GM21786 (cell line): Measurements from ENCODE around the gene TAS2R46.
A peak's percentile ranks its signal among the peaks of the same experiment; 100 is the strongest.
"Not testable (repeated sequence)": the region's sequence is repeated elsewhere in the genome, so short reads cannot be mapped to it uniquely, and the experiment has no call there.

Experiments
- ATAC-seq: cut with Tn5 transposase; IDR thresholded peaks from one replicate; pipeline ENCODE4 v1.9.1; 2021; ENCODE audit not compliant: unreplicated experiment

The TAS2R46 gene, protein sequence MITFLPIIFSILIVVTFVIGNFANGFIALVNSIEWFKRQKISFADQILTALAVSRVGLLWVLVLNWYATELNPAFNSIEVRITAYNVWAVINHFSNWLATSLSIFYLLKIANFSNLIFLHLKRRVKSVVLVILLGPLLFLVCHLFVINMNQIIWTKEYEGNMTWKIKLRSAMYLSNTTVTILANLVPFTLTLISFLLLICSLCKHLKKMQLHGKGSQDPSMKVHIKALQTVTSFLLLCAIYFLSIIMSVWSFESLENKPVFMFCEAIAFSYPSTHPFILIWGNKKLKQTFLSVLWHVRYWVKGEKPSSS

DNA sequence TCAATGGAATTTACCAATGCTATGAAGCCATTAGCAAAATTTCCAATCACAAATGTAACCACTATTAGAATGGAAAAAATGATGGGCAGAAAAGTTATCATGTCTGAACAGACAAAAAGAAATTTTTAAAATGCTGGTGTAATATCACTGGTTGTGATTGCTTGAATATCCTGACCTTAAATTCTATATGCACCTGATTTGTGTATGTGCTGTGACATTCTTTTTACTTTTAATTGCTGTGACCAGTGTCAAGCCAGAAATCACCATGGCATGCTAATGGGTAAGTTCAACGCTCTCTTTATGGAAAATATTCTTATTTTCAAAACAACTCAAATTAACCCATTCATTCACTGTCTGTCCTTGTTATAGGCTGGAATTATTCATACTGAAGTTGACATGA is at the start of gene TAS2R46:
Gene TAS2R46 (minus strand): TSS at position 101 of the 400 bp plus-strand sequence. CDS start 0 bp downstream, at position 101.
- ATAC-seq: not testable (repeated sequence)

DNA sequence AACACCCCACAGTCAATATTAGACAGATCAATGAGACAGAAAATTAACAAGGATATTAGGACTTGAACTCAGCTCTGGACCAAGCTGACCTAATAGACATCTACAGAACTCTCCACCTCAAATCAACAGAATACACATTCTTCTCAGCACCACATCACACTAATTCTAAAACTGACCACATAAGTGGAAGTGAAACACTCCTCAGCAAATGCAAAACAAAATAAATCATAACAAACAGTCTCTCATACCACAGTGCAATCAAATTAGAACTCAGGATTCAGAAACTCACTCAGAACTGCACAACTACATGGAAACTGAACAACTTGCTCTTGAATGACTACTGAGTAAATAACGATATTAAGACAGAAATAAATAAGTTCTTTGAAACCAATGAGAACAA is 49.1 kb upstream of the TAS2R46 start:
- not testable (repeated sequence) for ATAC-seq

DNA sequence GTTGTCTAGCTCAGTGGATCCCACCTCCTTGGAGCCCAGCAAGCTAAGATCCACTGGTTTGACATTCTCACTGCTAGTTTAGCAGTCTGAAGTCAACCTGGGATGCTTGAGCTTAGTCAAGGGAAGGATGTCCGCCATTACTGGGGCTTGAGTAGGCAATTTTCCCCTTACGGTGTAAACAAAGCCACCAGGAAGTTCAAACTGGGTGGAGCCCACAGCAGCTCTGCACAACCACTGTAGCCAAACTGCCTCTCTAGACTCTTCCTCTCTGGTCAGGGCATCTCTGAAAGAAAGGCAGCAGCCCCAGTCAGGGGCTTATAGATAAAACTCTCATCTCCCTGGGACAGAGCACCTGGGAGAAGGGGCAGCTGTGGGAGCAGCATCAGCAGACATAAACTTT is 46.8 kb upstream of the TAS2R46 start:
- no peak for ATAC-seq

DNA sequence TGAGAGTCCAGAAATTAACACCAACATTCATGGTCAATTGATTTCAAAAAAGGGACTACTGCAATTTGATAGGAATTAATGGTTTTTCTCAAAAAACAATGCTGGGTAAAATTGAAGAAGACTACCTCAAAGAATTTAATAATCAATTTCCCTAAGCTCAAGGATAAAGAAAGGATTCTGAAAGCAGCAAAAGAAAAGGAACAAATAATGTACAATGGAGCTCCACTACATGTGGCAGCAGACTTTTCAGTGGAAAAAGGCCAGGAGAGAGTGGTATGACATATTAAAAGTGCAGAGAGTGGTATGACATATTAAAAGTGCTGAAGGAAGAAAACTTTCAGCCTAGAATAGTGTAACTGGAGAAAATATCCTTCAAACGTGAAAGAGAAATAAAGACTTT is 45.6 kb upstream of the TAS2R46 start:
- no peak for ATAC-seq

DNA sequence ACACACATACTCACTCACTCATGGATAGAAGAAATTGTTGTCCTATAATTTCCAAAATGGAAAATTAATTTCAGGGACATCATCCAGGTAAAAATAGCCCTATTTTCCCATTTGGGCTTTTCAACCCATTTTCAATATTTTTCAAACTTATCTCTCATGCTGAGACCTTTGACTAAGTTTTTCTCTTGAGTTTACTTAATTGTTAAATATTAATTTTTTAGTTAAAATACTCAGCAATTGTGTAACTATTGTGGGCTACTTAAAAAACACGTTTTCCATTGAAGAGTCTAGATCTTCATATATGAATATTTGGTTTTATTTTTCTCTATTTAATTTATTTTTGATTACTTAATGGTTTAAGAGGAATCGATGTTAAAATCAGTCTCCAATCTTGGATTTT is 44.2 kb upstream of the TAS2R46 start:
- no peak for ATAC-seq

DNA sequence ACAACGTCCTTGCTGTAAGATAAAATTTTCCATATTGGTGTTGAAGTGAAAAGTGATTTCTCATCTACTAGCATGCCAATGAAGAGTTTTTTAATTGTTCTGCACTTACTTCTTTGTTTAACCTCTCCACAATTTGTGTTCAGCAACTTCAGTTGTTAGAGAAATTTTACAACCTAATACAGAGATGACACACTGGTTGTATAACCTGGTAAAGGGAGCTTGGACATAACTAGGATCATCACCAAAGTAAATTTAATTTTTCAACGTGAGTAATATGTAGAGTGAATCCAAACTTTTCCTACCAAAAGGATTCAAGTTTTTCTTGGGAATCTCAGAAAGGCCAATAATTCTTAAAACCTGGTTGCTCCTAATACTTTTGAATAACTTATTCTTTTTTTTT is 43.5 kb upstream of the TAS2R46 start:
- ATAC-seq: no peak

DNA sequence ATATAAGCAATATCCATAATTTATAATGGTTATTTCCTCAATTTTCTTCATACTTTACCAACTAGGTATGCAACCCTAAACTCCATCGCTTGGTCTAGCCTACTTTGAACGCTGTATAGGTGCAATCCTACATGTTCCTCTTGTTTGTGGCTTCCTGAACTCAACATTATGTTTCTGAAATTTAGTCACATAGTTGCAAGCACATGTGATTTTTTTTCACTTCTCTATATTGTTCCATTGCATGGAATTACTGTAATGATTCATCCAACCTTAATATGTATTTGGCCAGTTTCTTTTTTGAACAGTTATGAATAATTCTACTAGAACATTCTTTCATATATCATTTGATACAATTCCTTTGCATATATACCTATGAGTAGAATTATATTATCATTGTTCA is 32.8 kb upstream of the TAS2R46 start:
- peak; percentile 52 for ATAC-seq

DNA sequence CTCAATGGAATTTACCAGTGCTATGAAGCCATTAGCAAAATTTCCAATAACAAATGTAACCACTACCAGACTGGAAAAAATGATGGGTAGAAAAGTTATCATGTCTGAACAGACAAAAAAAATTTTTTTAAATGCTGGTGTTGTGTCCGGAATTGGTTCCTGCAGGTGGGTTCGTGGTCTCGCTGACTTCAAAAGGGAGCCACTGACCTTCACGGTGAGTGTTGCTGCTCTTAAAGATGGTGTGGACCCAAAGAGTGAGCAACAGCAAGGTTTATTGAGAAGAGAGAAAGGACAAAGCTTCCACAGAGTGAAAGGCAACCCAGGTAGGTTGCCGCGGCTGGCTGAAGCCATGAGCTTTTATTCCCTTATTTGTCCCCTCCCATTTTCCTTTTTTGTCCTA is 30.0 kb upstream of the TAS2R46 start, which contains the start of gene TAS2R43:
Gene TAS2R43 (minus strand): TSS at position 186 of the 400 bp plus-strand sequence. CDS start 84 bp downstream, at position 102.
- ATAC-seq: no peak

DNA sequence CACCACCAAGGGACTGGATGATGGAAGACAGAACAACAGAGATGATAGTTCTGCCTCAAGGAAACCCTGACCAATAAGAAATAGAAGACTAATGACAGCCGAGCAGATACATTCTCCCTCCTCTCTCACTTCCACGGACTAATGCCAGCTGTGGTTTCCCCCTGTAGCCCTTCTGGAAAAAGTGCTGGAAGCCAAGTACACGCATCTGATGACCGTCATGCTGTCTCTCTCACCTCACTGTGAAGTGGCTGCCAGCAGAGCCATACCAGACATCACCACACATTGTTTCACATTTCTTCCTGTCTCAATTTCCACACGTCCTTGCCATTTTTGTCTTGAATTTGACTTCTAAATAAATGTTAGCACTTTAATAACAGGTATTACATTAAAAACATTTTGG is 27.2 kb upstream of the TAS2R46 start:
- no peak for ATAC-seq

DNA sequence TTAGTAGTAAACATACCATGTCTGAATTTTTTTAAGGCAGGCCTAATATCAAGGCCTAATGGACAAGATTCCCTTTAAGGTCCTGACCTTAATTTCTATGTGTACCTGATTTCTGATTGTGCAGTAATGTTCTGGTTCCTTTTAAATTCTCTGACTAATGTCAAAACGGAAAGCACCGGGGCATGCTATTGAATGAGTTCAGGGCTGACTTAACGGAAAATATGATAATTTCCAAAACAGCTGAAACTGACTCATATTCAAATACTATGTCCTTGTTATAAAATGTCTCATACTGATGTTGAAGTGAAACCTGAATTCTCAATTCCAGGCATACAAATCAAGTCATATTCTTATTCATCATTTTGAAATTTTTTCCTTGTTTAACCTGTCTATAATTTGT is 23.3 kb upstream of the TAS2R46 start:
- ATAC-seq: peak; percentile 73

DNA sequence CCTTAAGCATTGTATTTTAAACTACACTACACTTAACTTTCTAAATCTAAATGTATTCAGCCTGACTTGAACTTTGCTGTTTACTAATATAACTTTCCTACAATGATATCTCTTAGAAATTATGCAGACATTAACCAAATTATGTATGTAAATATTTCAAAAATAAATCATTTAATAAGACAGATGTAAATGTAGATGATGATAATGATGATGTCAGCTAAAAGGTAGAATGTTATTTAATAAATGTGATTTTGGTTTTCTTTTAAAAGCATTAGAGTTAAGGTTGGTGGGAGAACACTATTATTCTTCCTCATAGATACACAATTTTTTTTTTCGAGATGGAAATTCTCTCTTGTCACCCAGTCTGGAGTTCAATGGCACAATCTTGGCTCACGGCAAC is 19.9 kb upstream of the TAS2R46 start:
- no peak for ATAC-seq

DNA sequence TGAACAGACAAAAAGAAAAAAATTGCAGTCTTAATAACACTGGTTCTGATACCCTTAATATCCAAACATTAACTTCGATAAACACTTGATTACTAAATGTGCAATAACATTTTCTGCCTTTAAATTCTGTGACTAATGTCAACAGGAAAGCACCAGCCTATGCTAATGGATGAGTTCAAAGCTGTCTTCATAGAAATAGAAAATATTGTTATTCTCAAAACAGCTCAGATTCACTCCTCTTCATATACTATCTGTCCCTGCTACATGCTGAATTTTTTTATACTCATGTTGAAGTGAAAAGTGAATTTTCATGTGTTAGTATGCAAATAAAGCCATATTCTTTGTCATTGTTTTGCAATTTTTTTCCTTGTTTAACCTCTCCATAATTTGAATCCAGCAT is 16.2 kb upstream of the TAS2R46 start:
- no peak for ATAC-seq

DNA sequence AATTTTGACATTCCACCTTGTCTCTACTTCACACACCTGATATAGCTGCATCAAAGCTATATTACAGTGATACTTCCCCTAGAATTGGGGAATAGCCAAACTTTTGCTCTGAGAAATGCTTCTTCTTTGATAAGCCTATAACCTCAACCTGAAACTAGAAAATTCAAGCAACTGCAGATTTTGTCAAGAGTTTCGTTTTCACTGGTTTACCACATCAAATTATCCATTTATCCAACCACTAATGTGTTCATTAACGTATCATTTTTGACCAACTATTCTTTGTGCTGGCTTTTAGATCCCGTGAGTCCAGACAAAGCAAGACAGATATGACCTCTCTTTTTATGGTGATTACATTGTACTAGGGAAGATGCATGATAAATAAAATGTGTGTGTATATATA is 13.5 kb upstream of the TAS2R46 start:
- ATAC-seq: no peak

DNA sequence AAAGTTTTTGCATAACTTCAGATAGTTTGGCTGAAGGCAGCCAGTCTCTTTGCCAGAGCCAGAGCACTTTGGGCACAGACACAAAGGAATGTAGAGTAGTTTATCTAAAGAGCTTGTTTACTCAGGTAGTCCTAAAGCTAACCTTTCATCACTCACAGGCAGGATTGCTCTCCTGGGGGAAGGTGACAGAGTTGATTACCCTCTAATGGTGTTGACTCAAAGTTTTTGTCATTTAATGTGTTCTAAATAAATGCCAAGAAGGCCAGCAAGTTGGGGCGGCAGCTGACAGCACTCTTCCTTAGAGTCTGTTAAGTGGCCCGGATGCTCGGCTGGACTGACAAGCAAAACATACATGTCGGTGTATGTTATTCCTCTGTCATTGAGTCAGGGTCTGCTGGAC is 9.3 kb upstream of the TAS2R46 start:
- no peak for ATAC-seq

DNA sequence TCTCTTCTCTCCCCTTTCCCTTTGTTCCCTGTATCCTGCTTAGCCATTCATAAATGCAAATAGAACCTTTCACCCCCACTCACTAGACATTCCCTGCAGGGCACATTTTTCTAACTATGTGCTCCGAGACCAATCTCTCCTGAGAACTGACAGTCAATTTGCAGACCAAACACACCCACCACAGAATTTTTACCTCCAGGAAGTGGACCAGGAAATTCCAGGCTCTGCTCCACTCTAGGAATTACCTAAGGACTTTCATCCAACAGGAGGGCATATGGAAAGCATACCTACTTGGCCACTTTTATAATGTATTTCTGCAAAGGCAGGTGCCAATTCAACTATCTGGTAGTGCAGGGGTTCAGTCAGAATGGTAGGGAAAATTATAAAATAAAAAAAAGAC is 8.9 kb upstream of the TAS2R46 start:
- ATAC-seq: no peak

DNA sequence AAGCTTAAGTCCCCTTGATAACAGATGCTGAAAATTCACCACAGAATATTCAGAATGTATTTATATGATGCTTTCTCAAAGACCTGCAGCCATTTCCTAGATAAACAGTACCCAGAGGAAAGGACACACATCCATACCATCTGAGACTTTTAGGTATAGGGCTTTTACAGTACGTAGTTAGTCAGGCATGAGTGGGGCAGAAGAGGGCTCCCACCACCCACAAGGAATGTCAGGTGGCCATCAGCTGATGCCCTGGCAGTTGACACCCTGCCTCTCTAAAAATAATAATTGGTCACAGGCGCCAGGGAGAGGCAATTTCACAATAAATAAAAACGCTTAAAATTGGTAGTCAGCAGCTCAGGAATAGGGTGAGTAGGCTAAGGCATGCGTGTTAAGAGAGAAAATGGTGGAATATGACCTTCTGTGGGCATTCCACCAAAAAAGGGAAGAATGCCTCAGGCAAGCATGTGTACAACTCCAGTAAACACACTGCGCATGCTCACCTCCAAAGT is 7.8 kb upstream of the TAS2R46 start:
- no peak for ATAC-seq

DNA sequence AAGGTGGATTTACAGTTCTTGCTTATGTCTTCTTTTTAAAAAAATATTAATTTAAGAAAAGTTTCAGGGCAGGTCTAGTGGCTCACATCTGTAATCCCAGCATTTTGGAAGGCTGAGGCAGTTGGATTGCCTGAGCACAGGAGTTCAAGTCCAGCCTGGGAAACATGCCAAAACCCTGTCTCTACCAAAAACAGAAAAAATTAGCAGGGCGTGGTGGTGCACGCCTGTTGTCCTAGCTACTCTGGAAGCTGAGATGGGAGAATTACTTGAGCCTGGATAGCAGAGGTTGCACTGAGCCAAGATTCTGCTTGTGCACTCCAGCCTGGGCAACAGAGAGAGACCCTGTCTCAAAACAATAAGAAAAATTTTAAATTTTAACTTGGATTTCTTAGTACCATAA is 5.4 kb upstream of the TAS2R46 start:
- ATAC-seq: no peak

DNA sequence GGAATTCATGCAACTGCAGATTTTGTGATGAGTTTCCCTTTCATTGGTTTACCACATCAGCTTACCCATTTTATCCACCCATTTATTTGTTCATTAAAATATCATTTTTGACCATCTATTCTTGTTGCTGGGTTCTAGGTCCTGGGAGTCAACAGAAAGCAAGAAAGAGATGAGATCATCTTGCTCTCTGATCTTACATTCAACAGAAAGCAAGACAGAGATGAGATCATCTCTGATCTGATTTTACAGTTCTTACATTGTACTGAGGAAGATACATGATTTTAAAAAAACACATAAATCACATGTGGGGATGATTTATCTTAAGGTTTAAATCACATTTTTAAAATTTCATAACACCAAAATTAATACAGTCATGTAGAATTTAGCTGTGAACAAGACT is 2.3 kb downstream of the TAS2R46 start:
- no peak for ATAC-seq

DNA sequence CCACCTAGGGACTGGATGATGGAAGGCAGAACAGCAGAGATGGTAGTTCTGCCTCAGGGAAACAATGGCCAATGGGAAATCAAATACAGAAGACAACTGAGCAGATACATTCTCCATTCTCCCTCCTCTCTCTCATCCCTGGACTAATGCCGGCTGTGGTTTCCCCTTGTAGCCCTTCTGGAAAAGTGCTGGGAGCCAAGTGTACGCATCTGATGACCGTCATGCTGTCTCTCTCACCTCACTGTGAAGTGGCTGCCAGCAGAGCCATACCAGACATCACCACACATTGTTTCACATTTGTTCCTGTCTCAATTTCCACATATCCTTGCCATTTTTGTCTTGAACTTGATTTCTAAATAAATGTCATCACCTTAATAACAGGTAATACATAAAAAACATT is 3.1 kb downstream of the TAS2R46 start:
- ATAC-seq: no peak

DNA sequence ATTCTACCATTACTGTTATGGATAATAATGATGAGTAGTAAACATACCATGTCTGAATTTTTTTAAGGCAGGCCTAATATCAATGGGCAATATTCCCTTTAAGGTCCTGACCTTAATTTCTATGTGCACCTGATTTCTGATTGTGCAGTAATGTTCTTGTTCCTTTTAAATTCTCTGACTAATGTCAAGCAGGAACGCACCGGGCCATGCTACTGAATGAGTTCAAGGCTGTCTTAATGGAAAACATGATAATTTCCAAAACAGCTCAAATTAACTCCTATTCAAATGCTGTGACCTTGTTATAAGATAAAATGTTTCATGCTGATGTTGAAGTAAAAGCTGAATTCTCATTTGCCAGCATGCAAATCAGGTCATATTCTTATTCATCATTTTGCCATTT is 6.8 kb downstream of the TAS2R46 start:
- ATAC-seq: no peak

DNA sequence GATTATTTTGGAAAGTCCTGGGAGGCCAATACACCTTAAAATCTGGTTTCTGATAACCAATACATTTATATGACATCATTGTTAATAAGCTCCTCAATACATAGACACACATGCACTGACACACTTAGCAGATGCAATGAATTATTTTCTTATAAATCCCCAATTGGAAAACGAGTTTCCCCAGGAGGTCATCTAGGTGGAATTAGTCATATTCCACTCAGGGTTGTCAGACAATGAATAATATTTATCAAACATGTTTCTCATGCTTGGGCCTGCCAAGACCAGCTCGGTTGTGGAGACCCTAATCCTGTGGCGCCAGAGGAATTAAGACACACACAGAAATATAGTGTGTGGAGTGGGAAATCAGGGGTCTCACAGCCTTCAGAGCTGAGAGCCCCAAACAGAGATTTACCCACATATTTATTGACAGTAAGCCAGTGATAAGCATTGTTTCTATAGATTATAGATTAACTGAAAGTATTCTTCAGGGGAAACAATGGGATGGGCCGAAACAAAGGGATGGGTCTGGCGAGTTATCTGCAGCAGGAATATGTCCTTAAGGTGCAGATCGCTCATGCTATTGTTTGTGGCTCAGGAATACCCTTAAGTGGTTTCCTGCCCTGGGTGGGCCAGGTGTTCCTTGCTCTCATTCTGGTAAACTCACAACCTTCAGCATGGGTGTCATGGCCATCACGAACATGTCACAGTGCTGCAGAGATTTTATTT is 12.1 kb downstream of the TAS2R46 start:
- not testable (repeated sequence) for ATAC-seq

DNA sequence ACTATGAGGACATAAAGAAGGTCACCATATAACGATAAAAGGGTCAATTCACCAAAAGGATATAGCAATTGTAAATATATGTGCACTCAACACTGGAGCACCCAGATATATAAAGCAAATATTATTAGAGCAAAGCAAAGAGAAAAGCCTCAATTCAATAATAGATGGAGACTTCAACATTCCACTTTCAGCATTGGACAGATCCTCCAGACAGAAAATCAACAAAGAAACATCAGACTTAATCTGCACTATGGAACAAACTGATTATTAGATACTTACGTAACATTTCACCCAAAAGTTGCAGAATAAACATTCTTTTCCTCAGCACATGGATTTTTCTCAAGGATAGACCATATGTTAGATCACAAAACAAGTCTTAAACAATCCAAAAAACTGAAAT is 20.7 kb downstream of the TAS2R46 start:
- not testable (repeated sequence) for ATAC-seq
